GM12801 (cell line): ENCODE measurements around the gene ZNF648.

Experiments
- CTCF ChIP-seq: IDR thresholded peaks from one replicate; pipeline ENCODE4 v1.5.1; 2011; ENCODE audit warnings: control low read depth; ENCODE audit not compliant: insufficient read length; ENCODE audit errors: extremely low read depth

The ZNF648 gene

GRCh38 chr1:182038220-182038619, 23.3 kb downstream of the ZNF648 start:
- no peak for TF ChIP-seq CTCF

- no peak for TF ChIP-seq CTCF
These were observed 26.3 kb downstream of the ZNF648 start for GRCh38 chr1:182035097-182035770.

- no peak for TF ChIP-seq CTCF
These were observed 29.3 kb downstream of the ZNF648 start for GRCh38 chr1:182032251-182032650.

- TF ChIP-seq CTCF = no peak
These were observed 31.9 kb downstream of the ZNF648 start for GRCh38 chr1:182029379-182030331.

GRCh38 chr1:182029002-182029378, 32.5 kb downstream of the ZNF648 start:
- TF ChIP-seq CTCF = no peak

GRCh38 chr1:182015360-182015759, 46.2 kb downstream of the ZNF648 start:
- TF ChIP-seq CTCF = no peak

GRCh38 chr1:182004601-182005000, 56.9 kb downstream of the ZNF648 start:
- no peak for TF ChIP-seq CTCF
